Globus pallidus (tissue), 1 donor: ENCODE results near the gene KLHL35.
"Not testable (repeated sequence)": the region's sequence is repeated elsewhere in the genome, so short reads cannot be mapped to it uniquely, and the experiment has no call there.

Experiments
- DNase-seq: peaks from one replicate; pipeline ENCODE4 v3.0.0-alpha.2; 2015; ENCODE audit warnings: low spot score

KLHL35 gene

DNA sequence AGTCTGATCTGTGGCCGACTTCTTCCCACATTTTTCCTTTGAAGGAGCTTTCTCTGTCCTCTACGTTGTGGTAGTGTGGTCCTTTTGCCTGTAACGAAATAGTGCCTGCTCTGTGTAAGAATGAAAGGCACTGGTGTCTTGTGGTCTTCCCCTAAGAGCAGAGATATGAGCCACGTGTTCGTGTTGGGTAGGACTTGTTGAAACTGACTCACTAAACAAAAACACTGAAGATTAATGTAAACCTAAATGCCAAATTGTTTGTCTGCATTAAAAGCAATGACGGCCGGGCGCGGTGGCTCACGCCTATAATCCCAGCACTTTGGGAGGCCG lies 43.8 kb downstream of the KLHL35 start:
- DNase-seq, result no peak

GRCh38 chr11:75388386-75389275 lies 44.4 kb downstream of the KLHL35 start:
- peak; percentile 67 for DNase-seq

DNA sequence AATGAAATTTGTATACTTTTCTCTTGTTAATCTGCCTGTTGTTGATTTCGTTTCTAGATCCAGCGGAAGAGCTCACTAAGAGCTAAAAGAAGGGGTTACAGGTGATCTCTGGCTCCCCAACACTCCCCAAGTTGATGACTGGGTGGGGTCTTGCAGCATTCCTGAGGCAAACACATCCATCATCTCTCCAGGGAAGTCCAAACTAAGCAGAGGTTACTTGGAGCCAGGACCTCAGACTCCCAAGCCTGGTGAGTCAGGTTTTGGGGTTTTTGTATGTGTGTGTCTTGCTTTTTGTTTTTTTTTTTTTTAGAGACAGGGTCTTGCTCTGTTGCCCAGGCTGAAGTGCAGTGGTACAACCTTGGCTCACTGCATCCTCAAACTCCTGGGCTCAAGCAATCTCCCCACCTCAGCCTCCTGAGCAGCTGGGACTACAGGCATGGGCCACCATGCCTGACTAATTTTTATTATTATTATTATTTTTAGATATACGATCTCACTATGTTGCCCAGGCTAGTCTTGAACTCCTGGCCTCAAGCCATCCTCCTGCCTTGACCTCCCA lies 45.2 kb downstream of the KLHL35 start:
- no peak for DNase-seq

- no peak for DNase-seq
These were observed 45.9 kb downstream of the KLHL35 start for GRCh38 chr11:75386942-75387630.

GRCh38 chr11:75384438-75385080 lies 48.4 kb downstream of the KLHL35 start:
- peak; percentile 79 for DNase-seq

DNA sequence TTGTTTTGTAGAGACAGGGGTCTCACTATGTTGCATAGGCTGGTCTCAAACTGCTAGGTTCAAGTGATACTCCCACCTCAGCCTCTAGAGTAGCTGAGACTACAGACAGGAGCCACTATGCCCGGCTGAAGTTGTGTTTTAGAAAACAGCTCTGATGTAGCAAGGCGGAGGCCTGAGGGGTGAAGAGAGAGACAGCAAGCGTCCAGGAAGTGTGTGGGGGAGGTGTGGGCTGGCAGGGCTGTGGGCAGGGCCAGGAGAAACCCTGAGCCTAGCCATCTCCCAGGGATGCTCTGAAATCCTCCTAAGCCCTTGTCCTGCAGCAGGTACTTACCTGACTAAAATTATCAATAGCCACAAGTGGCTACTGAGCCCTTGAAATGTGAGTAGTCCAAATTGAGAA lies 49.8 kb downstream of the KLHL35 start:
- DNase-seq, result no peak

DNA sequence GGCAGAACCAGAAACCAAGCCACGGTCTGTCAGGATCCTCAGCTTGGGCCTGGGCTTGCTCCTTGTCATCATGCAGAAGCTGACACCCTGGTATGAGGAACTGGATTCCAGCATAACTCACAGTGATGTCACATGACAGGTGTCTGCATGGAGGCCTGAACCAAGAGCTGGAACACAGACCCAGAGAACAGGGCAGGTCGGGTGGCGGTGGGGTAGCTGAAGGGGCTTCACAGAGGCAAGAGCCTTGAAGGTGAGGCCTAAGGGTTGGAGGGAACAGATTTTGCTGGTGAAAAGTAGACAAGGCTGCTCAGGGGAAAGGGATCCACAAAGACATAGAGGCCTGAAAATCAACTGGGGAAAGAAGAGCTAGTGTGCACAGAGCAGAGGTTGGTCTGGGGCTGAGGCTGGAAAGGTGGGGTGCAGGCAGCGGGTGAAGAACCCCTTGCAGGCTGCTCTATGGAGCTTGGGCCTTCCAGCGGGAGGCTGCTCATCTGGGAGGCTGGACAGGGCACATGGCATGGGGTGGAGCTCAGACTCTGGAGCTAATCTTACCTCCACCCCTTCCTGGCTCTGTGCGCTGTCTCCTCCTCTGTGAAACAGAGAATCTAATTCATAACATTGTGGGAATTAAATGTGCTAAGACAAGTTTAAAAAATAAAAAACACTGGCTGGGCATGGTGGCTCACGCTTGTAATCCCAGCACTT lies 52.1 kb downstream of the KLHL35 start:
- DNase-seq, result peak; percentile 25

GRCh38 chr11:75380245-75380644 lies 52.8 kb downstream of the KLHL35 start:
- DNase-seq, result no peak

- not testable (repeated sequence) for DNase-seq
These were observed 54.2 kb downstream of the KLHL35 start for GRCh38 chr11:75378776-75379175.

DNA sequence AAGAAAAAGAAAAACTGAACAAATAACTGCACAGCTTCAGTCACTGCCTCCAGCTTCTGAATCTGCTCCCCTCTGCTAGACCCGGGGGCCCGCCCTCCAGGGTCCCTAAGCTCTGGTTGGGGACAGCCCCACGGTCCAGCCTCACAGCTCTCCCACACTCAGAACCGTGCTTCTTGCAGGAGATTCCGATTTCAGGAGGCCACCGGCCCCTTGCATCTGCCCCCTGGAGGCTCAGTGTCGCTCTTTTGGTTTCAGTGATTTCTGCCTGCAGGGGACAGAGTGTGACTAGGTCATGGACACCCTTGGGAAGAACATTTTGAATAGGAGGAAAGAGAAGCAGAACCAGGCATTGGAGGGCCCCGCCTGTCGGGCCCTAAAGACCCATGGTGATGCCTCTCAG lies 56.8 kb downstream of the KLHL35 start:
- DNase-seq, result no peak

GRCh38 chr11:75375626-75376025 lies 57.4 kb downstream of the KLHL35 start:
- DNase-seq, result no peak

DNA sequence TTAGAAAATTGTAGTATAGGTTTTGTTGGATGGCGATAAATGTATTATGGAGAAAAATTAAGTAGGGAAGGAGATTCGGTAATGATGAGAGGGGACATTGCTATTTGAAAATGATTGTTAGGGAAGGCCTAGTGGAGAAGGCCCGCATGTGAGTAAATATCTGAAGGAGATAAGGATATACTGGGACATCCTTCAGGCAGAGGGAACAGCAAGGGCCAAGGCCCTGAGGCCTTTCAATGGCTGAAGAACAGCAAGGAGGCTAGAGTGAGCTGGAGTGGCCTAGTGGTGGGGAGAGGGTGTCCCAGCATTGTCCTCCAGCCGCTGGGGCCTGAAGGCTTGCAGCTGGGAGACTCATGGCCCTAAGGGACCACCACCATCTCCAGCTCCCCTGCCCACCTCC lies 58.4 kb downstream of the KLHL35 start:
- no peak for DNase-seq

DNA sequence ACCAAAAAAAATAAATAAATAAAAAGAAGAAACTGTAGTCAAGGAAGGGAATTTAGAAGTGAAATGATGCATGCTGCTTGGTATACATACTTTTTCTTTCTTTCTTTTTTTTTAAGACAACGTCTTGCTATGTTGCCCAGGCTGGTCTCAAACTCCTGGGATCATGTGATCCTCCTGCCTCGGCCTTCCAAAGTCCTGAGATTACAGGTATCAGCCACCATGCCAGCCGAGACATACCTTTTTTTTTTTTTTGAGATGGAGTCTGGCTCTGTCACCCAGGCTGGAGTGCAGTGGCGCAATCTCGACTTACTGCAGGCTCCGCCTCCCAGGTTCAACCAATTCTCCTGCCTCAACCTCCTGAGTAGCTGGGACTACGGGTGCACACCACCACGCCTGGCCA lies 59.8 kb downstream of the KLHL35 start:
- DNase-seq, result no peak
